CD8-positive, alpha-beta memory T cell (primary cell): ENCODE results near the gene SRGAP2B. TPM values are rescaled to one million over a fixed set of nuclear protein-coding genes. Genes with fewer than 3 reads are reported as not detected.

Experiments used
- polyA plus RNA-seq: library from polyadenylated mRNA; unstranded; fragments of 300-500 nt; fragmentation: Illumina TruSeq; gene quantifications from one replicate; pipeline ENCODE4 v1.2.3, GENCODE V29; 2021
- total RNA-seq, 2 experiments: library from RNA; stranded (reverse); gene quantifications; one replicate each; pipeline ENCODE4 v1.2.3, GENCODE V29; 2021

The SRGAP2B gene
- total and polyA plus RNA-seq, 3 experiments from 2014 or later: 1.6 to 18.6 (median 15.9) TPM

Other genes with a start within 250 kb of the SRGAP2B start
- 1 to 10 TPM; 9.4 to 9.6 TPM for gene FAM72D, start 646 bp upstream of the SRGAP2B start, total RNA-seq
- gene FAM72D, start 646 bp upstream of the SRGAP2B start, polyA plus RNA-seq: not detected
- not detected for gene PPIAL4D, start 146.8 kb upstream of the SRGAP2B start, total RNA-seq
- gene PPIAL4D, start 146.8 kb upstream of the SRGAP2B start, polyA plus RNA-seq: not detected